Psoas muscle (tissue), 8 donors: Measurements from ENCODE around the gene BCAS3. TPM values are rescaled to one million over a fixed set of nuclear protein-coding genes. Genes with fewer than 3 reads are reported as not detected.

Experiments
- ATAC-seq, 4 donors: fragments of 200-7000 bp; cut with Tn5 transposase; one replicate each; pipeline ENCODE4 v1.9.1; 2020; ENCODE audit warnings: moderate library complexity in 3 of 4, mild to moderate bottlenecking in 2 of 4
- DNase-seq, 2 donors: peaks; one replicate each; pipeline ENCODE4 v3.0.0-alpha.2; 2020
- H3K27ac ChIP-seq: fragments of 200-600 bp; one replicate; pipeline ENCODE4 v1.8.0; 2022
- H3K27me3 ChIP-seq, 3 donors: fragments of 200-600 bp in 1 of 3; one replicate each; pipeline versions ENCODE4 v1.6.1 to v1.8.0; 2013 to 2022; ENCODE audit warnings: low read length in 2 of 3, mild to moderate bottlenecking in 2 of 3, moderate library complexity in 1 of 3; ENCODE audit not compliant: insufficient read depth in 3 of 3
- H3K36me3 ChIP-seq, 2 donors: fragments of 200-600 bp in 1 of 2; one replicate each; pipeline versions ENCODE4 v1.6.1 to v1.8.0; 2013 to 2022; ENCODE audit warnings: low read depth in 1 of 2, mild to moderate bottlenecking in 1 of 2, moderate library complexity in 1 of 2; ENCODE audit not compliant: insufficient read depth in 1 of 2
- H3K4me1 ChIP-seq: fragments of 200-600 bp; one replicate; pipeline ENCODE4 v1.8.0; 2022
- H3K4me3 ChIP-seq: fragments of 200-600 bp; one replicate; pipeline ENCODE4 v1.8.0; 2022; ENCODE audit warnings: mild to moderate bottlenecking
- H3K9me3 ChIP-seq: fragments of 200-600 bp; one replicate; pipeline ENCODE4 v1.8.0; 2022
- CTCF ChIP-seq: fragments of 200-600 bp; IDR thresholded peaks from one replicate; pipeline ENCODE4 v1.8.0; 2022; ENCODE audit warnings: antibody characterized with exemption
- WGBS, 3 donors: extraction: QIAGEN DNeasy Blood & Tissue Kit; methylation state at CpG; one replicate each; pipeline versions ENCODE4 v1.1.6 to v1.1.7; 2013; 5-methylcytosine and 5-hydroxymethylcytosine counted together
- intact Hi-C, 2 donors: fragments of 100-400 bp; cut with DNase I; formaldehyde crosslinking; loops; one replicate each; pipeline versions ENCODE4 v1.11.0 to v1.14.2; 2022
- polyA plus RNA-seq, 3 donors: library from polyadenylated mRNA; stranded (reverse); fragments of 200-250 nt; gene quantifications; one replicate each; pipeline ENCODE4 v1.2.3, GENCODE V29; 2013
- total RNA-seq, 4 donors: library from RNA; stranded (reverse); fragmentation: NEBNext Ultra II Directional in 2 of 4; extraction: Animal tissue kit (Norgen Biotek cat#: 25700) in 2 of 4; gene quantifications; one replicate each; pipeline versions ENCODE4 v1.2.1 to v1.2.4, GENCODE V29; 2021 to 2023
- donor health status: healthy with polysubstance abuse.
- donor health status: DM: no; HTN: no; CAD: no; lungs with moderate emphysema.
- donor health status: Bipolar disorder and iron deficiency.
- donor health status: healthy.
- donor health status: DM: yes; HTN: yes; CAD: no.
- donor health status: DM: no; HTN: no; CAD: no.
- donor health status: DM: no; HTN: no; CAD: no.
- donor health status: DM: yes; HTN: yes; CAD: no.

Gene BCAS3
- total and polyA plus RNA-seq, 7 donors = 2.4 to 28.8 (median 15.0) TPM

- ATAC-seq (no peak), DNase-seq (no peak)
- 84 to 98% (median 86%) methylated on average over 2 of the region's 2 CpGs for WGBS, 3 donors
- H3K27ac ChIP-seq = no peak overlapping the region
- H3K9me3 ChIP-seq = no peaks in the 10 kb centered on the region
- H3K4me3 ChIP-seq = no peak overlapping the region
- peaks cover 0 to 53% of the 10 kb centered on the region in 2 donors for H3K36me3 ChIP-seq
- intact Hi-C loops = no loop called here
- no peaks in the 10 kb centered on the region for H3K27me3 ChIP-seq
- TF ChIP-seq CTCF = no peak
- no peaks in the 10 kb centered on the region for H3K4me1 ChIP-seq
Measured at GRCh38 chr17:60652454-60653247, 25.0 kb upstream of the BCAS3 start.

DNA sequence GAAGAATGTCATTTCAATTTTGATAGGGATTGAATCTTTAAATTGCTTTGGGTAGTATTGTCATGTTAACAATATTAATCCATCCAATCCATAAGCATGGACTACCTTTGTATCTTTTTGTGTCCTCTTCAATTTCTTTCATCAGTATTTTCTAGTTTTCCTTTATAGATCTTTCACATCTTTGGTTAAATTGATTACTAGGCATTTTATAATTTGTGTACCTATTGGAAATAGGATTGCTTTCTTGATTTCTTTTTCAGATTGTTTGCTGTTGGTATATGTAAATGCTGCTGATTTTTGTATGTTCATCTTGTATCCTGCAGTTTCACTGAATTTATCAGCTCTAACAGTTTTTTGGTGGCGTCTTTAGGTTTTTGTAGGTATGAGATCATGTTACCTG is 24.1 kb upstream of the BCAS3 start:
- intact Hi-C loops = no loop called here
- H3K4me1 ChIP-seq = no peaks in the 10 kb centered on the region
- DNase-seq (no peak), ATAC-seq (no peak)
- no peaks in the 10 kb centered on the region for H3K27me3 ChIP-seq
- H3K9me3 ChIP-seq = no peaks in the 10 kb centered on the region
- TF ChIP-seq CTCF = no peak
- no peak overlapping the region for H3K27ac ChIP-seq
- WGBS, 3 donors = 97 to 100% (median 97%) methylated on average over 1 of the region's 1 CpG
- H3K36me3 ChIP-seq = peaks cover 0 to 53% of the 10 kb centered on the region in 2 donors
- H3K4me3 ChIP-seq = no peak overlapping the region

- Histone ChIP-seq H3K9me3 (no peaks in the 10 kb centered on the region), H3K36me3 (peaks cover 0 to 31% of the 10 kb centered on the region in 2 donors), H3K27ac (no peak overlapping the region), H3K4me3 (no peak overlapping the region), H3K27me3 (no peaks in the 10 kb centered on the region), H3K4me1 (no peaks in the 10 kb centered on the region)
- ATAC-seq (no peak), DNase-seq (no peak)
- WGBS, 3 donors = 94 to 97% (median 95%) methylated on average over 5 of the region's 5 CpGs
- intact Hi-C loops = no loop called here
- no peak for TF ChIP-seq CTCF
Measured at GRCh38 chr17:60656499-60656898, 21.2 kb upstream of the BCAS3 start.

GRCh38 chr17:60659156-60659555 is 18.5 kb upstream of the BCAS3 start:
- no peak overlapping the region for H3K27ac ChIP-seq
- intact Hi-C loops = no loop called here
- H3K4me1 ChIP-seq = no peaks in the 10 kb centered on the region
- DNase-seq (no peak), ATAC-seq (no peak)
- no peaks in the 10 kb centered on the region for H3K9me3 ChIP-seq
- TF ChIP-seq CTCF = no peak
- WGBS, 3 donors = 84 to 97% (median 85%) methylated on average over 1 of the region's 1 CpG
- H3K4me3 ChIP-seq = no peak overlapping the region
- H3K27me3 ChIP-seq = no peaks in the 10 kb centered on the region
- H3K36me3 ChIP-seq = peaks cover 5 to 48% of the 10 kb centered on the region in 2 donors

DNA sequence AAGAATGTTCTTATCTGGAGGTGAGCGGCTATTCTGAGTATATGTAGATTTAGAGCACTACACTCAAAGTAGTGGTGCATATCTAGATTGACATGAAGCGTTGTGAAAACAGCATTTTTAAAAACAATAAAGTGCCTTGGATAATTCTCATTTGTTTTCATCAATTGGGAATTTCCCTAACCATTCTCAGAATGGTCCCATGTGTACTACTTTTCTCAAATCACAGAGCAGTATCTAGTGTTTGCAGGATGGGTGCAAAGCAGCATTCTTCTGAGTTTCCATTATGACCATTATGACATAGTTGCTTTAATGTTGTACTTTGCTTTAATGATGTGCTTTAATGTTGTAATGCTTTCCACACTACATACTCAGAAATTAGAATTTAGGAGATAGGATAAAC is 16.2 kb upstream of the BCAS3 start:
- Histone ChIP-seq H3K27ac (no peak overlapping the region), H3K4me1 (no peaks in the 10 kb centered on the region), H3K9me3 (no peaks in the 10 kb centered on the region), H3K27me3 (no peaks in the 10 kb centered on the region), H3K4me3 (no peak overlapping the region), H3K36me3 (peaks cover 5 to 67% of the 10 kb centered on the region in 2 donors)
- ATAC-seq = no peak
- intact Hi-C loops = no loop called here
- TF ChIP-seq CTCF = no peak
- 95 to 97% (median 95%) methylated on average over 2 of the region's 2 CpGs for WGBS, 3 donors
- no peak for DNase-seq
